ENCODE results near the gene ESYT1. TPM values are rescaled to one million over a fixed set of nuclear protein-coding genes. Genes with fewer than 3 reads are reported as not detected.
"Not testable (repeated sequence)": the region's sequence is repeated elsewhere in the genome, so short reads cannot be mapped to it uniquely, and the experiment has no call there.

The ESYT1 gene
- total RNA-seq, 1 donor from 2014 or later: 75.3 TPM

- peaks cover 56% of the 10 kb centered on the region for H3K4me1 Mint-ChIP-seq
- H3K4me3 ChIP-seq: no peak overlapping the region
- peak overlapping the region; percentile 70 for H3K27ac Mint-ChIP-seq
- peaks cover 29% of the 10 kb centered on the region for H3K36me3 Mint-ChIP-seq
- no peak overlapping the region for H3K9ac ChIP-seq
- DNase-seq (ENCODE audit: low spot score): no peak
- H3K27ac ChIP-seq: no peak overlapping the region
- H4K20me1 ChIP-seq (ENCODE audit: low read depth): peaks cover 19% of the 10 kb centered on the region
- H3F3A ChIP-seq (ENCODE audit: low read depth): peaks cover 58% of the 10 kb centered on the region
- no peaks in the 10 kb centered on the region for H3K9me3 ChIP-seq (ENCODE audit: low read depth)
- no peaks in the 10 kb centered on the region for H3K27me3 ChIP-seq
- TF ChIP-seq CTCF (IDR thresholded peaks at IDR 0.05) (no peak), EZH2 (IDR thresholded peaks at IDR 0.05) (no peak), EZH2phosphoT487 (IDR thresholded peaks at IDR 0.05) (no peak)
- peak overlapping the region; percentile 58 for H3K4me3 Mint-ChIP-seq
- peaks cover 29% of the 10 kb centered on the region for H3K4me1 ChIP-seq
- H3K9me3 Mint-ChIP-seq: no peaks in the 10 kb centered on the region
- no peak overlapping the region for H3K4me2 ChIP-seq
- H3K27me3 Mint-ChIP-seq (ENCODE audit: insufficient read depth, low read depth): peaks cover 27% of the 10 kb centered on the region
- no peaks in the 10 kb centered on the region for H3K36me3 ChIP-seq
- peaks cover 41% of the 10 kb centered on the region for H3K79me2 ChIP-seq (ENCODE audit: low read depth)
- no peak overlapping the region for H2AFZ ChIP-seq (replicated peaks)
Measured at GRCh38 chr12:56155256-56155845, 27.3 kb downstream of the ESYT1 start.

- not testable (repeated sequence) for H2AFZ ChIP-seq (replicated peaks); H3K36me3 ChIP-seq; H3K9me3 Mint-ChIP-seq; H3K27me3 ChIP-seq; DNase-seq (ENCODE audit: low spot score); H3K9ac ChIP-seq; H3K9me3 ChIP-seq (ENCODE audit: low read depth)
- peaks cover 32% of the 10 kb centered on the region for H4K20me1 ChIP-seq (ENCODE audit: low read depth)
- H3K4me3 ChIP-seq: peak overlapping the region; percentile 73
- Mint-ChIP-seq H3K36me3 (peaks cover 38% of the 10 kb centered on the region), H3K27ac (peak overlapping the region; percentile 97), H3K27me3 (ENCODE audit: insufficient read depth, low read depth) (peaks cover 27% of the 10 kb centered on the region), H3K4me1 (peaks cover 62% of the 10 kb centered on the region), H3K4me3 (peak overlapping the region; percentile 99)
- peaks cover 38% of the 10 kb centered on the region for H3K4me1 ChIP-seq
- H3K27ac ChIP-seq: peak overlapping the region; percentile 89
- H3K79me2 ChIP-seq (ENCODE audit: low read depth): peaks cover 45% of the 10 kb centered on the region
- peaks cover 61% of the 10 kb centered on the region for H3F3A ChIP-seq (ENCODE audit: low read depth)
- H3K4me2 ChIP-seq: peak overlapping the region; percentile 90
Measured at GRCh38 chr12:56156464-56157200, 28.6 kb downstream of the ESYT1 start.

GRCh38 chr12:56157201-56158028 is 29.3 kb downstream of the ESYT1 start:
- Histone ChIP-seq H3K4me2 (peak overlapping the region; percentile 90), H3K27me3 (no peaks in the 10 kb centered on the region), H3K36me3 (no peaks in the 10 kb centered on the region), H3F3A (ENCODE audit: low read depth) (peaks cover 62% of the 10 kb centered on the region), H4K20me1 (ENCODE audit: low read depth) (peaks cover 40% of the 10 kb centered on the region), H2AFZ (replicated peaks) (no peak overlapping the region), H3K79me2 (ENCODE audit: low read depth) (peaks cover 45% of the 10 kb centered on the region), H3K9me3 (ENCODE audit: low read depth) (no peaks in the 10 kb centered on the region), H3K9ac (peak overlapping the region; percentile 17), H3K4me1 (peaks cover 46% of the 10 kb centered on the region), H3K27ac (peak overlapping the region; percentile 89), H3K4me3 (peak overlapping the region; percentile 73)
- TF ChIP-seq EZH2phosphoT487 (IDR thresholded peaks at IDR 0.05) (no peak), CTCF (IDR thresholded peaks at IDR 0.05) (peak; percentile 63)
- H3K27me3 Mint-ChIP-seq (ENCODE audit: insufficient read depth, low read depth): peaks cover 28% of the 10 kb centered on the region
- no peaks in the 10 kb centered on the region for H3K9me3 Mint-ChIP-seq
- peak overlapping the region; percentile 97 for H3K27ac Mint-ChIP-seq
- H3K4me1 Mint-ChIP-seq: peaks cover 69% of the 10 kb centered on the region
- peaks cover 45% of the 10 kb centered on the region for H3K36me3 Mint-ChIP-seq
- peak; percentile 90 for DNase-seq (ENCODE audit: low spot score)
- H3K4me3 Mint-ChIP-seq: peak overlapping the region; percentile 99

All from neural progenitor cell (in vitro differentiated cells).